Osteocyte (in vitro differentiated cells): ENCODE measurements around the gene GSC2. TPM values are rescaled to one million over a fixed set of nuclear protein-coding genes. Genes with fewer than 3 reads are reported as not detected.

Experiments
- DNase-seq: peaks from one replicate; pipeline ENCODE4 v3.0.0; 2021; ENCODE audit warnings: mixed read lengths; ENCODE audit not compliant: unreplicated experiment; ENCODE audit errors: extremely low spot score
- H3K27ac Mint-ChIP-seq: one replicate; pipeline ENCODE4 v1.8.0; 2021; ENCODE audit warnings: mild to moderate bottlenecking, mixed read lengths; ENCODE audit not compliant: unreplicated experiment
- H3K27me3 Mint-ChIP-seq: one replicate; pipeline ENCODE4 v1.8.0; 2021; ENCODE audit warnings: mixed read lengths; ENCODE audit not compliant: unreplicated experiment
- H3K36me3 Mint-ChIP-seq: one replicate; pipeline ENCODE4 v1.8.0; 2021; ENCODE audit warnings: mixed read lengths; ENCODE audit not compliant: unreplicated experiment
- H3K4me1 Mint-ChIP-seq: one replicate; pipeline ENCODE4 v1.8.0; 2021; ENCODE audit warnings: mixed read lengths; ENCODE audit not compliant: unreplicated experiment
- H3K4me3 Mint-ChIP-seq: one replicate; pipeline ENCODE4 v1.8.0; 2021; ENCODE audit warnings: mild to moderate bottlenecking, moderate library complexity, mixed read lengths; ENCODE audit not compliant: unreplicated experiment
- H3K9me3 Mint-ChIP-seq: one replicate; pipeline ENCODE4 v1.8.0; 2021; ENCODE audit warnings: mixed read lengths; ENCODE audit not compliant: unreplicated experiment
- total RNA-seq: library from RNA; stranded (reverse); gene quantifications from 2 replicates; pipeline ENCODE4 v1.2.1, GENCODE V29; 2021
- TF ChIP-seq, protein P1 (sequence below): fragments of 200-600 bp; sonication (generic); IDR thresholded peaks from 2 replicates; pipeline ENCODE4 v1.5.0; 2021; ENCODE audit warnings: antibody characterized with exemption, mild to moderate bottlenecking, moderate library complexity

Gene GSC2
- total RNA-seq, 1 donor from 2014 or later: not detected

DNA sequence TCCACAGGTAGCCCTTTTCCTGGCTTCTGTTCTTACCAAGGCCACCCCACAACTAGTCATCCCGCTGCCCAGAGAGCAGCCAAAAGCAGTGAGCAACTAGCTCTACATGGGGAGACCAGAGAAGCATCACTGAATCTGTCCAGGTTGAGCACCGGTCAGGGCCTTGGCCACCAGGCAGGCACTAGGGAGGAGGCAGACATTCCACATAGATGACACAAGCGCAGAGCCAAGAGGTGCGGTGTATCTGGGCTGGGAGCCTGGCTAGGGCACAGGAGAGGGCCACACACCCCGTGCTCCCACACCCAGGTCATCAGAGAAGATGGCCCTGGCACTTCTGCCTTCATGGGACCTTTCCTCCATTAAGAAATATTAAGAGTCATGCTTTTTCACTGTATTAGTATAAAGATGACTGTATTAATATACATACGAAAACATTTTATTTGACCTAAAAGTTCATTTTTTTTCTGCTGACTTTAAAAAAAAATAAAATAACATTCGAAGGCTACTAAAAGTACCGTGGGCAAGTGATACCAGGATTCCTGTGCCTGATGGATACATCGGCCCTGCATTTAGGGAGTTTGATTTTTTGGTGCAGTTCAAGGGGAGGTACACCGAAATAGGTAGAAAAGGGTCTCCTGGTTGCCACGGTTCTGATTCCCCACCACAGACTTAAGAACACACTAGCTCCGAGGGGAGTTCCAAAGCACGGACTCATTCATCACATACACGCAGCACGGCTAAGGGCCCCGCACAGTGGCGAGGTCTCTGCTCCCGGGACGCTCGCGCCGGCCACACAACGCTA is 29.1 kb downstream of the GSC2 start:
- H3K27me3 Mint-ChIP-seq: no peaks in the 10 kb centered on the region
- no peaks in the 10 kb centered on the region for H3K9me3 Mint-ChIP-seq
- H3K4me1 Mint-ChIP-seq: peaks cover 33% of the 10 kb centered on the region
- TF ChIP-seq, protein P1, sequence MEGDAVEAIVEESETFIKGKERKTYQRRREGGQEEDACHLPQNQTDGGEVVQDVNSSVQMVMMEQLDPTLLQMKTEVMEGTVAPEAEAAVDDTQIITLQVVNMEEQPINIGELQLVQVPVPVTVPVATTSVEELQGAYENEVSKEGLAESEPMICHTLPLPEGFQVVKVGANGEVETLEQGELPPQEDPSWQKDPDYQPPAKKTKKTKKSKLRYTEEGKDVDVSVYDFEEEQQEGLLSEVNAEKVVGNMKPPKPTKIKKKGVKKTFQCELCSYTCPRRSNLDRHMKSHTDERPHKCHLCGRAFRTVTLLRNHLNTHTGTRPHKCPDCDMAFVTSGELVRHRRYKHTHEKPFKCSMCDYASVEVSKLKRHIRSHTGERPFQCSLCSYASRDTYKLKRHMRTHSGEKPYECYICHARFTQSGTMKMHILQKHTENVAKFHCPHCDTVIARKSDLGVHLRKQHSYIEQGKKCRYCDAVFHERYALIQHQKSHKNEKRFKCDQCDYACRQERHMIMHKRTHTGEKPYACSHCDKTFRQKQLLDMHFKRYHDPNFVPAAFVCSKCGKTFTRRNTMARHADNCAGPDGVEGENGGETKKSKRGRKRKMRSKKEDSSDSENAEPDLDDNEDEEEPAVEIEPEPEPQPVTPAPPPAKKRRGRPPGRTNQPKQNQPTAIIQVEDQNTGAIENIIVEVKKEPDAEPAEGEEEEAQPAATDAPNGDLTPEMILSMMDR: no peak
- H3K36me3 Mint-ChIP-seq: no peaks in the 10 kb centered on the region
- peak overlapping the region; percentile 82 for H3K4me3 Mint-ChIP-seq
- H3K27ac Mint-ChIP-seq: peak overlapping the region; percentile 45
- DNase-seq: no peak

DNA sequence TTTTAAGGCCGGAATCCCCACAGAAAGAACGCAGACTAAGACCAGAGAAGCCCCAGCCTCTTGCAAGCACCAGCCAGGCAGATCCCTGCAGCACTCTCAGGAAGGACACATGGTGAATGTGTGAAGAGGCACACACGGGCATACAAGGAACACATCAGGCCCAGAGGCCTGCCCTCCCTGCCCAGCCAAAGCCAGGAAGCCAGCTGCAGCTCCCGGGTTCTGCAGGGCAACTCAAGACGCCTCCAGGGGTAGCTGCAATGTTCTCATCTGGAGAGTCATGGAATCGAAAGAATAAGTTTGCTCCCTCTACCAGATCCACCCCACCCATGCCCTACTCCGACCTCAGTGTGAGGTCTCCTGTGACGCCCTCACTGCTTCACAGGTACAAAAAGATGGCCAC is 30.1 kb downstream of the GSC2 start:
- peak overlapping the region; percentile 35 for H3K4me3 Mint-ChIP-seq
- no peaks in the 10 kb centered on the region for H3K27me3 Mint-ChIP-seq
- H3K4me1 Mint-ChIP-seq: peaks cover 33% of the 10 kb centered on the region
- TF ChIP-seq, protein P1: no peak
- no peaks in the 10 kb centered on the region for H3K36me3 Mint-ChIP-seq
- DNase-seq: no peak
- no peak overlapping the region for H3K27ac Mint-ChIP-seq
- no peaks in the 10 kb centered on the region for H3K9me3 Mint-ChIP-seq

DNA sequence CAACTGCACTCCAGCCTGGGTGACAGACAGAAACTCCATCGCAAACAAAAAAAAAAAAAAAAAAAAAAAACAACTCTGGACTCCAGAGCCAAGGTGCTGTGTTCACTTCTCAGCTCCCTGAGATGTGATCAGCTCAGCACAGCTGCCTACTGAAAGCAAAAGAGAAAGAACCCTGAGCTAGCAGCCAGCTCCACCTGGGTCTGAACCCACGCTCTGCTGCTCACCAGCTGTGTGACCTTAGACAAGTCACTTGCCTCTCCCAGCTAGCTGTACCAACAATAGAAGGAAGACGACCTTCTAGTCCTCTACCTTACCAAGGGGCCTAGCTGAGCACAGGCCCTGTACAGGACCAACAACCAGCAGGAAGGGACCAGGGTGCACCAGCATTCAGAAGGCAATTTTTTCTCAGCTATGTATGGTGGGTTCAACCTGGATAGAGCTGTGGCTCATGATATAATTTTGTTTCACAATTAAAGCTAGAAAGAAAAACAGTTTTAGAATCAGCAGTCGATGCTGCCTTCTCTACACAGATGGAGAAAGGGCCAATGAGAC is 31.7 kb downstream of the GSC2 start:
- TF ChIP-seq, protein P1: no peak
- H3K4me1 Mint-ChIP-seq: peaks cover 33% of the 10 kb centered on the region
- H3K27me3 Mint-ChIP-seq: no peaks in the 10 kb centered on the region
- no peaks in the 10 kb centered on the region for H3K9me3 Mint-ChIP-seq
- H3K27ac Mint-ChIP-seq: no peak overlapping the region
- no peak for DNase-seq
- H3K36me3 Mint-ChIP-seq: no peaks in the 10 kb centered on the region
- H3K4me3 Mint-ChIP-seq: no peak overlapping the region

DNA sequence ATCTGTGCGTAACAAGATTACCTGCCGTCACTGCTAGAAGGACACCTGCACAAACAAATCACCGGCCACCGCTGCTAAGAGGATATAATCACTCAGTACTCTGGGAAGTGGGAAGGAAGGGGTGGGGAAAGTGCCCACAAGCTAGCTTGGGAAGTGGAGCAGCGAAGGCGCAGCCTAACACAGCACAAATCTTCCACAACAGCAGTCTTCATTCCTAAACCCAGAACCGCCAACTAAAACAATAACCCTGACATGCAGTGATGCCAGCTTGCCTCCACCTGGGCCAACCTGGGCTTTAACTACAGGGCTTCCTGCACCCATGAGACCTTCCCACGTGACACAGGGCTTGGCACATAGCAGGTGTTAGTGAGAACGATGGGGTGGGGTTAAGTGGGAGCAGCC is 33.0 kb downstream of the GSC2 start:
- no peak for DNase-seq
- H3K27me3 Mint-ChIP-seq: no peaks in the 10 kb centered on the region
- H3K4me1 Mint-ChIP-seq: peaks cover 27% of the 10 kb centered on the region
- H3K4me3 Mint-ChIP-seq: no peak overlapping the region
- no peak overlapping the region for H3K27ac Mint-ChIP-seq
- H3K36me3 Mint-ChIP-seq: no peaks in the 10 kb centered on the region
- H3K9me3 Mint-ChIP-seq: no peaks in the 10 kb centered on the region
- TF ChIP-seq, protein P1: no peak

DNA sequence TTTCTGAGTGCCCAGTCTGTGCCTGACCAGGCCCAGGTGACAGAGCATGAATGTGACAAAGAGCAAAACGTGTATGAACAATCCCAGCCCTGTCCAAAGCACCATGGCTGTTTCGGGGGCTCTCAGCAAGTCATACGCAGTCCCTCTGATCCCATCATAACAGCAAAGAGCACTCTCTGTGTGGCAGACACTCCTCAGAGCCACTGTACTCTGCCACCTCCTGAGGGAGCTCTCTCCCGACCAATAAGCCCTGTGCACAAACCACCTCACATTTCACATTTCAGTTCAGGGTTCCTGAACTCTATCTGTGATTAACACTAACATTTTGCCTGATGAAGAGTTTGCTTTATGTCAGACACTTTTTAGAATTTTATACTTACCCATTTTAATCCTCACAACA is 34.5 kb downstream of the GSC2 start:
- no peak for DNase-seq
- H3K4me1 Mint-ChIP-seq: peaks cover 17% of the 10 kb centered on the region
- no peak overlapping the region for H3K27ac Mint-ChIP-seq
- no peaks in the 10 kb centered on the region for H3K36me3 Mint-ChIP-seq
- no peaks in the 10 kb centered on the region for H3K9me3 Mint-ChIP-seq
- no peaks in the 10 kb centered on the region for H3K27me3 Mint-ChIP-seq
- H3K4me3 Mint-ChIP-seq: no peak overlapping the region
- TF ChIP-seq, protein P1: no peak
